ENCODE measurements around the gene BEND3.

- TF ChIP-seq CTCF (conservative IDR thresholded peaks at IDR 0.05; ENCODE audit: low read depth in 2 of 2) (no peak), EZH2phosphoT487 (IDR thresholded peaks at IDR 0.05; ENCODE audit: unreplicated experiment) (no peak), EZH2 (IDR thresholded peaks at IDR 0.05; ENCODE audit: low read depth, unreplicated experiment) (no peak), POLR2AphosphoS5 (IDR thresholded peaks at IDR 0.05; ENCODE audit: low read depth) (no peak), REST (IDR thresholded peaks at IDR 0.05; ENCODE audit: unreplicated experiment) (no peak), JUNB (IDR thresholded peaks at IDR 0.05; ENCODE audit: unreplicated experiment) (no peak), CREB1 (CRISPR knock-in tag; IDR thresholded peaks at IDR 0.05; ENCODE audit: low read depth) (no peak), ZNF331 (CRISPR knock-in tag; IDR thresholded peaks at IDR 0.05; ENCODE audit: low read depth) (no peak)
Measured at GRCh38 chr6:107161521-107161920, 46.2 kb upstream of the BEND3 start.

All from GM23338 (cell line).